Measurements from ENCODE around the gene FSTL1.

The FSTL1 gene

GRCh38 chr3:120450600-120451271, at the start of gene FSTL1:
Gene FSTL1, minus strand, starts transcription at chr3:120450992. Its CDS starts 246 bp downstream, at chr3:120450746.
- no peak for DNase-seq (ENCODE audit: low read depth in 3 of 3, low spot score in 1 of 3)

GRCh38 chr3:120498556-120499346, 48.0 kb upstream of the FSTL1 start:
- DNase-seq (ENCODE audit: low read depth in 3 of 3, low spot score in 1 of 3) = no peak

- no peak for DNase-seq (ENCODE audit: low read depth in 3 of 3, low spot score in 1 of 3)
Observed at GRCh38 chr3:120497818-120498217, 47.0 kb upstream of the FSTL1 start.

- DNase-seq (ENCODE audit: low read depth in 3 of 3, low spot score in 1 of 3) = no peak
Observed at GRCh38 chr3:120497336-120497735, 46.5 kb upstream of the FSTL1 start.

- DNase-seq (ENCODE audit: low read depth in 3 of 3, low spot score in 1 of 3) = no peak
Observed at GRCh38 chr3:120496278-120497002, 45.6 kb upstream of the FSTL1 start.

GRCh38 chr3:120495809-120496208, 45.0 kb upstream of the FSTL1 start:
- no peak for DNase-seq (ENCODE audit: low read depth in 3 of 3, low spot score in 1 of 3)

GRCh38 chr3:120492103-120492502, 41.3 kb upstream of the FSTL1 start:
- DNase-seq (ENCODE audit: low read depth in 3 of 3, low spot score in 1 of 3) = no peak

GRCh38 chr3:120489421-120489820, 38.6 kb upstream of the FSTL1 start:
- no peak for DNase-seq (ENCODE audit: low read depth in 3 of 3, low spot score in 1 of 3)

- DNase-seq (ENCODE audit: low read depth in 3 of 3, low spot score in 1 of 3) = no peak
Observed at GRCh38 chr3:120488296-120488695, 37.5 kb upstream of the FSTL1 start.

- DNase-seq (ENCODE audit: low read depth in 3 of 3, low spot score in 1 of 3) = no peak
Observed at GRCh38 chr3:120487191-120487650, 36.4 kb upstream of the FSTL1 start.

GRCh38 chr3:120481081-120481480, 30.3 kb upstream of the FSTL1 start:
- no peak for DNase-seq (ENCODE audit: low read depth in 3 of 3, low spot score in 1 of 3)

GRCh38 chr3:120477781-120478180, 27.0 kb upstream of the FSTL1 start:
- DNase-seq (ENCODE audit: low read depth in 3 of 3, low spot score in 1 of 3) = no peak

- no peak for DNase-seq (ENCODE audit: low read depth in 3 of 3, low spot score in 1 of 3)
Observed at GRCh38 chr3:120475722-120476377, 25.1 kb upstream of the FSTL1 start.

GRCh38 chr3:120473896-120474675, 23.3 kb upstream of the FSTL1 start:
- DNase-seq (ENCODE audit: low read depth in 3 of 3, low spot score in 1 of 3) = no peak

- DNase-seq (ENCODE audit: low read depth in 3 of 3, low spot score in 1 of 3) = no peak
Observed at GRCh38 chr3:120473389-120473788, 22.6 kb upstream of the FSTL1 start.

GRCh38 chr3:120472121-120472844, 21.5 kb upstream of the FSTL1 start:
- DNase-seq (ENCODE audit: low read depth in 3 of 3, low spot score in 1 of 3) = no peak

- DNase-seq (ENCODE audit: low read depth in 3 of 3, low spot score in 1 of 3) = no peak
Observed at GRCh38 chr3:120471643-120472042, 20.9 kb upstream of the FSTL1 start.

- DNase-seq (ENCODE audit: low read depth in 3 of 3, low spot score in 1 of 3) = no peak
Observed at GRCh38 chr3:120470870-120471269, 20.1 kb upstream of the FSTL1 start.

GRCh38 chr3:120469882-120470301, 19.1 kb upstream of the FSTL1 start:
- no peak for DNase-seq (ENCODE audit: low read depth in 3 of 3, low spot score in 1 of 3)

- DNase-seq (ENCODE audit: low read depth in 3 of 3, low spot score in 1 of 3) = no peak
Observed at GRCh38 chr3:120469440-120469839, 18.6 kb upstream of the FSTL1 start.

Measured in stimulated activated CD4-positive, alpha-beta T cell treated with anti-CD3 and anti-CD28 coated beads, TNF-alpha, amount 100 ng/mL, for 1 hour (primary cell).